ENCODE results near the gene SPTBN5. TPM values are rescaled to one million over a fixed set of nuclear protein-coding genes. Genes with fewer than 3 reads are reported as not detected.

Gene SPTBN5
- total RNA-seq, 1 experiment from 2014 or later: 3.2 TPM

DNA sequence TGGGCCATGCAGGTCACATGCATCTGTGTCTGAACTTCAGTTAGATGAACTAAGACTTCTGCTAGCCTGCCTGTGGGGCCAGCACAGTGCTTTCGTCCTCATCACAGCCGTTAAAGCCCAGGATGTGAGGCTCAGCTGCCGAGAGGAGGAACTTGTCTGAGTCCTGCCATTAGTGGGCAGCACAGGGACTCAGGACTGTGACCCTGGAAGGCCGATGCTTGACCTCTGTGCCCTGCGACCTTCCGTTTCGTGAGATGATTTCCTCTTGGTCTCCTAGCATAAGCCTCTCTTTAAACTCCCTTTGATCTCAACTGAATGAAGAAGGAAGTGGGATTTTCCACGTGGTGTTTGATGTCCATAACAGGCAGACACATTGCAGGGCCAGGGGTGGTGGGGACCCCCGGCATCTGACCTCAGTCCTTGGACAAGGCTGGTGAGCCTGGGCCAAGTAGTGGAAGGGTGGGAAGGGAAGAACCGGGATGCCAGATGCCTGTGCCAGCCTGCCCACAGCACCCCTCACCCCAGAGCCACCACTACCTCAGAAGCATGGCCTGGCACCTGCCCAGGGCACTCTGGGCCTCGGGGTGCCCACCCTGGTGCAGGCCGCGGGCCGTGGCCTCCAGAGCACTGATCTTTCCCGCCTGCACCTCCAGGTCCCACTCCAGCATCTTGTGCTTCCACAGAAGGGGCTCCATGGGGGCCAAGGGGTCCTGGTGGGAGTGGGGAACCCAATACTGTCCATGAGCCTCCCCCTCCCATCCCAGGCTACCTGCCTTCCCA is 33.6 kb downstream of the SPTBN5 start:
- H3K4me3 ChIP-seq (ENCODE audit: low read depth, low read length, poor library complexity, severe bottlenecking): no peak overlapping the region
- H3K4me1 ChIP-seq (ENCODE audit: insufficient read depth, low read length, poor library complexity, severe bottlenecking): peaks cover 7% of the 10 kb centered on the region
- H3K36me3 ChIP-seq (ENCODE audit: insufficient read depth, low read length, poor library complexity, severe bottlenecking): no peaks in the 10 kb centered on the region
- intact Hi-C loops (cut with micrococcal nuclease; ENCODE audit: unreplicated experiment): no loop called here
- DNase-seq (ENCODE audit: low spot score): no peak
- BruUV-seq (replicated peaks): no TSS peak
- no peak for TF ChIP-seq CTCF (conservative IDR thresholded peaks at IDR 0.05; ENCODE audit: low read depth, low read length)
- TF ChIP-seq EZH2 (IDR thresholded peaks at IDR 0.05; ENCODE audit: borderline replicate concordance, low read depth, low read length, poor library complexity, severe bottlenecking): no peak
- no peaks in the 10 kb centered on the region for H3K9me3 ChIP-seq (ENCODE audit: low read depth, low read length, poor library complexity, severe bottlenecking)
- CTCF ChIA-PET: no interaction called here
- POLR2A ChIA-PET (ENCODE audit: low non-redundant PET): no interaction called here
- no peaks in the 10 kb centered on the region for H3K27me3 ChIP-seq (replicated peaks; ENCODE audit: insufficient read depth, low read depth, low read length, poor library complexity)
- no peak overlapping the region for H3K27ac ChIP-seq (ENCODE audit: low read depth, low read length, poor library complexity, severe bottlenecking)

DNA sequence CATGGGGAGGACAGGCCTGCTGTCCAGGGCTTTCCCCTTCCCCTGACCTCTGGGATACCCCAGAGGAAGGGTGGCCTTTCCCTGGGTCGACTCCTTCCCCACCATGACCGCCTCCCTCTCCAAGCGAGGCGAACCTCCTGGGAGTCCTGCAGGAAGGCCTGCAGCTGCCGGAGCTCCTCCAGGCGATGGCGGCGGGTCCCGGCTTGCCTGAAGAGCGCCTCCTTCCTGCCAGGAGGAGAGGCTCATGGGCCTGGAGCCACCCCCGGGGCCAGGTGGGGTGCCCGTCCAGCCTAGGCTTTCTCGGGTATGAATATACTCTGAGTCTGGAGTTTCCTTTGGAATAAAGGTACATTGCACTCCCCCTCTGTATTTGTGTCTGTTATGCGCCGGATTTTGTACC is 35.1 kb downstream of the SPTBN5 start:
- BruUV-seq (replicated peaks): no TSS peak
- TF ChIP-seq CTCF (conservative IDR thresholded peaks at IDR 0.05; ENCODE audit: low read depth, low read length) (no peak), EZH2 (IDR thresholded peaks at IDR 0.05; ENCODE audit: borderline replicate concordance, low read depth, low read length, poor library complexity, severe bottlenecking) (no peak)

DNA sequence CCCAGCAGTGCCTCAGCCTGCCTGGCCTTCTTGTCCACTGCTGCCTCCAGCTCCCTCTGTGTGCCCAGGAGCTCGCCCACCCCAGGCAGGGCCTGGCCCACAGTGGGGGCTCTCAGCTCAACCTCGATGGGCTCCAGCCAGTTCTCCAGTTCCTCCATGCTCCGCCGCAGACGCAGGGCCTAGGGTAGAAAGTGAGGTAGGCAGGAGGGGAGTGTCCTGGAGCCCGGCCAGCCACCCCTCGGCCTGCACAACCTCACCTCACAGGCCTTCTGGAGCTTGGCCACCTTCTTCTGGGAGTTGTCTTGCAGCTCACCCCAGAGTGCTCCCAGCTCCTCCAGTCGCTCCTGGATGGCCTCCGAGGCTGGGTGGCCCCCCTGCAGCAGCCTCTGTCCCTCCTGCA is 36.5 kb downstream of the SPTBN5 start:
- H3K27ac ChIP-seq (ENCODE audit: low read depth, low read length, poor library complexity, severe bottlenecking): no peak overlapping the region
- no peaks in the 10 kb centered on the region for H3K9me3 ChIP-seq (ENCODE audit: low read depth, low read length, poor library complexity, severe bottlenecking)
- no peaks in the 10 kb centered on the region for H3K27me3 ChIP-seq (replicated peaks; ENCODE audit: insufficient read depth, low read depth, low read length, poor library complexity)
- BruUV-seq (replicated peaks): no TSS peak
- POLR2A ChIA-PET (ENCODE audit: low non-redundant PET): no interaction called here
- intact Hi-C loops (cut with micrococcal nuclease; ENCODE audit: unreplicated experiment): no loop called here
- H3K4me1 ChIP-seq (ENCODE audit: insufficient read depth, low read length, poor library complexity, severe bottlenecking): no peaks in the 10 kb centered on the region
- CTCF ChIA-PET: no interaction called here
- H3K4me3 ChIP-seq (ENCODE audit: low read depth, low read length, poor library complexity, severe bottlenecking): no peak overlapping the region
- TF ChIP-seq EZH2 (IDR thresholded peaks at IDR 0.05; ENCODE audit: borderline replicate concordance, low read depth, low read length, poor library complexity, severe bottlenecking): no peak
- no peak for TF ChIP-seq CTCF (conservative IDR thresholded peaks at IDR 0.05; ENCODE audit: low read depth, low read length)
- H3K36me3 ChIP-seq (ENCODE audit: insufficient read depth, low read length, poor library complexity, severe bottlenecking): no peaks in the 10 kb centered on the region
- no peak for DNase-seq (ENCODE audit: low spot score)

More for the DNA sequence above, 35.1 kb downstream of the SPTBN5 start:
- Histone ChIP-seq H3K4me3 (ENCODE audit: low read depth, low read length, poor library complexity, severe bottlenecking) (no peak overlapping the region), H3K9me3 (ENCODE audit: low read depth, low read length, poor library complexity, severe bottlenecking) (no peaks in the 10 kb centered on the region), H3K27me3 (replicated peaks; ENCODE audit: insufficient read depth, low read depth, low read length, poor library complexity) (no peaks in the 10 kb centered on the region), H3K36me3 (ENCODE audit: insufficient read depth, low read length, poor library complexity, severe bottlenecking) (no peaks in the 10 kb centered on the region), H3K4me1 (ENCODE audit: insufficient read depth, low read length, poor library complexity, severe bottlenecking) (peaks cover 7% of the 10 kb centered on the region), H3K27ac (ENCODE audit: low read depth, low read length, poor library complexity, severe bottlenecking) (no peak overlapping the region)
- ChIA-PET CTCF (no interaction called here), POLR2A (ENCODE audit: low non-redundant PET) (interaction anchor here (0.6 kb wide), 1 partner anchor 822 kb away, joined by 5 read pairs; no protein-coding TSS in a partner anchor)
- DNase-seq (ENCODE audit: low spot score): no peak
- intact Hi-C loops (cut with micrococcal nuclease; ENCODE audit: unreplicated experiment): no loop called here

All from A673 (cell line).